Smooth muscle cell (in vitro differentiated cells): ENCODE measurements around the gene DGKQ. TPM values are rescaled to one million over a fixed set of nuclear protein-coding genes. Genes with fewer than 3 reads are reported as not detected.

Experiments
- DNase-seq: peaks from one replicate; lab custom pipeline; 2025; ENCODE audit not compliant: unreplicated experiment; lab: John Stamatoyannopoulos, UW
- H2AFZ ChIP-seq: fragments of 200-600 bp; sonication (generic); 2 replicates; pipeline ENCODE4 v1.6.0; 2016; ENCODE audit warnings: antibody characterized with exemption, low read depth, mild to moderate bottlenecking
- H3F3A ChIP-seq: fragments of 200-600 bp; sonication (generic); 2 replicates; pipeline ENCODE4 v1.6.0; 2017; ENCODE audit warnings: antibody characterized with exemption, low read depth
- H3K27ac ChIP-seq: fragments of 200-600 bp; sonication (generic); 2 replicates; pipeline ENCODE4 v1.5.1; 2016; ENCODE audit warnings: low read depth, mild to moderate bottlenecking
- H3K27me3 ChIP-seq: fragments of 200-600 bp; sonication (generic); 2 replicates; pipeline ENCODE4 v1.6.1; 2016; ENCODE audit warnings: low read depth, mild to moderate bottlenecking
- H3K36me3 ChIP-seq: fragments of 200-600 bp; sonication (generic); 2 replicates; pipeline ENCODE4 v1.5.1; 2016; ENCODE audit warnings: low read depth
- H3K4me1 ChIP-seq: fragments of 200-600 bp; sonication (generic); 2 replicates; pipeline ENCODE4 v1.5.1; 2016; ENCODE audit warnings: low read depth
- H3K4me2 ChIP-seq: fragments of 200-600 bp; sonication (generic); 2 replicates; pipeline ENCODE4 v1.6.0; 2016; ENCODE audit warnings: mild to moderate bottlenecking
- H3K4me3 ChIP-seq: fragments of 200-600 bp; sonication (generic); 2 replicates; pipeline ENCODE4 v1.5.1; 2016; ENCODE audit warnings: mild to moderate bottlenecking
- H3K79me2 ChIP-seq: fragments of 200-600 bp; sonication (generic); 2 replicates; pipeline ENCODE4 v1.6.0; 2016; ENCODE audit warnings: low read depth, mild to moderate bottlenecking
- H3K9ac ChIP-seq: fragments of 200-600 bp; sonication (generic); 2 replicates; pipeline ENCODE4 v1.6.0; 2016; ENCODE audit warnings: low read depth
- H3K9me3 ChIP-seq: fragments of 200-600 bp; sonication (generic); replicated peaks from 2 replicates; pipeline ENCODE4 v1.5.1; 2016; ENCODE audit warnings: low read depth
- H4K20me1 ChIP-seq: fragments of 200-600 bp; sonication (generic); 2 replicates; pipeline ENCODE4 v1.6.0; 2016; ENCODE audit warnings: low read depth
- CTCF ChIP-seq: fragments of 200-600 bp; sonication (generic); IDR thresholded peaks from 2 replicates; pipeline ENCODE4 v1.5.1; 2017; ENCODE audit warnings: borderline replicate concordance, mild to moderate bottlenecking, antibody characterized with exemption; ENCODE audit not compliant: insufficient read depth, poor library complexity, severe bottlenecking
- WGBS: methylation state at CpG from one replicate; pipeline ENCODE4 v1.1.7; 2016; ENCODE audit warnings: low lambda C conversion rate; 5-methylcytosine and 5-hydroxymethylcytosine counted together
- polyA plus RNA-seq: library from polyadenylated mRNA; unstranded; fragments of >200 nt; fragmentation: Nextera tagmentation; extraction: Ambion mirVana; gene quantifications from 2 replicates; pipeline ENCODE4 v1.2.1, GENCODE V29; 2016
- total RNA-seq: library from RNA; depleted of rRNA; stranded (reverse); fragments of >200 nt; gene quantifications from 2 replicates; pipeline ENCODE4 v1.2.3, GENCODE V29; 2014

DGKQ gene
- total and polyA plus RNA-seq, 2 experiments from 2014 or later = 4.2 to 16.2 TPM

GRCh38 chr4:966266-967112 is 6.9 kb downstream of the DGKQ start:
- H3K27ac ChIP-seq = no peak overlapping the region
- peaks cover 31% of the 10 kb centered on the region for H4K20me1 ChIP-seq
- no peak for TF ChIP-seq CTCF
- no peak overlapping the region for H3K4me2 ChIP-seq
- H3F3A ChIP-seq = no peaks in the 10 kb centered on the region
- H3K4me1 ChIP-seq = no peaks in the 10 kb centered on the region
- no peak overlapping the region for H3K9ac ChIP-seq
- H3K36me3 ChIP-seq = no peaks in the 10 kb centered on the region
- no peaks in the 10 kb centered on the region for H3K79me2 ChIP-seq
- H3K9me3 ChIP-seq = no peaks in the 10 kb centered on the region
- peaks cover 5% of the 10 kb centered on the region for H3K27me3 ChIP-seq
- 92% methylated on average over 30 of the region's 48 CpGs for WGBS
- no peak for DNase-seq
- H3K4me3 ChIP-seq = no peak overlapping the region
- no peak overlapping the region for H2AFZ ChIP-seq

- no peak for TF ChIP-seq CTCF
- H3K36me3 ChIP-seq = no peaks in the 10 kb centered on the region
- WGBS = 89% methylated on average over 19 of the region's 21 CpGs
These were observed 7.6 kb downstream of the DGKQ start for GRCh38 chr4:965766-966134.

GRCh38 chr4:965048-965765 is 8.2 kb downstream of the DGKQ start:
- Histone ChIP-seq H3K4me2 (no peak overlapping the region), H4K20me1 (peaks cover 18% of the 10 kb centered on the region), H3K36me3 (no peaks in the 10 kb centered on the region), H3K27me3 (peaks cover 5% of the 10 kb centered on the region), H3F3A (no peaks in the 10 kb centered on the region), H2AFZ (no peak overlapping the region), H3K4me3 (no peak overlapping the region), H3K9ac (no peak overlapping the region), H3K79me2 (no peaks in the 10 kb centered on the region), H3K4me1 (no peaks in the 10 kb centered on the region), H3K9me3 (no peaks in the 10 kb centered on the region), H3K27ac (no peak overlapping the region)
- no peak for TF ChIP-seq CTCF
- 94% methylated on average over 26 of the region's 26 CpGs for WGBS
- no peak for DNase-seq

More at GRCh38 chr4:965766-966134, 7.6 kb downstream of the DGKQ start:
- H4K20me1 ChIP-seq = peaks cover 23% of the 10 kb centered on the region
- DNase-seq = no peak
- H3K9ac ChIP-seq = no peak overlapping the region
- peaks cover 5% of the 10 kb centered on the region for H3K27me3 ChIP-seq
- H3K27ac ChIP-seq = no peak overlapping the region
- no peaks in the 10 kb centered on the region for H3K79me2 ChIP-seq
- H3K9me3 ChIP-seq = no peaks in the 10 kb centered on the region
- H3K4me3 ChIP-seq = no peak overlapping the region
- H3K4me2 ChIP-seq = no peak overlapping the region
- H3K4me1 ChIP-seq = no peaks in the 10 kb centered on the region
- H3F3A ChIP-seq = no peaks in the 10 kb centered on the region
- no peak overlapping the region for H2AFZ ChIP-seq
